Stimulated activated CD4-positive, alpha-beta T cell treated with anti-CD3 and anti-CD28 coated beads, Interleukin-4, amount 100 ng/mL, for 1 hour (primary cell): Measurements from ENCODE around the gene EIF6.
"Not testable (repeated sequence)": the region's sequence is repeated elsewhere in the genome, so short reads cannot be mapped to it uniquely, and the experiment has no call there.

ENCODE experiments used
- DNase-seq: peaks from one replicate; pipeline ENCODE4 v3.0.0-alpha.2; 2020

The EIF6 gene

DNA sequence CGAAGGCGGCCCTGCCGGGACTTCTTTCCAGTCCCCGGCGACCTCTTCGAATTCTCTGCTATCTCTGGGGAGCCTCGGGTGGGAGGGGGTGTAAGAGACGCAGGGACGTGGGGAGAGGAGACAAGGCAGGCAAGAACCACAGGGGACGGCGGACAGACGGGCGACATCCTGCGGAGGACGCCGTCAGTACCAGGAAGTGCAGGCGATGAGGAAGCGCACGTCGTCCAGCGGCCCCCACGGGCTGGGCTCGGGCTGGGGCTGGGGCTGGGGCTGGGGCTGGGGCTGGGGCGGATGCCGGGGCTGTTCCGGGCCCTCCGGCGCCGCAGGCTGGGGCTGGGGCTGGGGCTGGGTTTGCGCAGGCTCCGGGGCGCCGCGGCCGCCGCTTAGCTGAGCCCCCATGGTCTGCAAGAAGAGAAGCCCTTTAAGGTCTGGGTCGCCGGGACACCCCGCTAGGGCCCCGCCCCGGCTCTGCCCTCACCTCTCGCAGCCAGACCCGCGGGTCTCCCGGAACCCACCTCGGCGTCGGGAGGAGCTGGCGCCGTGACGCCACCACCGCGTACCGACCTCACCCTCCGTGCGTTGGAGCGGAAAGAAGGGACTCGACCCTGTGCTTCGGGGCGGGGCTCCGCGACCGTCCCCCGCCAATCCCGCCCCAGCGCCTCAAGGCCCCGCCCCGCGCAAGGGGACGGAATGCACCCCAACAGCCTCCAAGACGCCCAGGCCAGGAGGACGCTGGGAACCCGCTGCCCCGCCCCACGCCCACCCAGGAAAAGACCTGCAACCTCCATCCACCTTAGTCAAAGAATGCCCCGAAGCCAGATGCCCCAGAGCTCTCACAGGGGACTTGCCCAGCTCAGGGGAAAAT, 6.8 kb downstream of the EIF6 start, which contains the start of gene MMP24OS:
Gene MMP24OS, minus strand, starts transcription at position 592 of the 865 bp plus-strand sequence. Its CDS starts 193 bp downstream, at position 399.
- DNase-seq, result peak; percentile 88

DNA sequence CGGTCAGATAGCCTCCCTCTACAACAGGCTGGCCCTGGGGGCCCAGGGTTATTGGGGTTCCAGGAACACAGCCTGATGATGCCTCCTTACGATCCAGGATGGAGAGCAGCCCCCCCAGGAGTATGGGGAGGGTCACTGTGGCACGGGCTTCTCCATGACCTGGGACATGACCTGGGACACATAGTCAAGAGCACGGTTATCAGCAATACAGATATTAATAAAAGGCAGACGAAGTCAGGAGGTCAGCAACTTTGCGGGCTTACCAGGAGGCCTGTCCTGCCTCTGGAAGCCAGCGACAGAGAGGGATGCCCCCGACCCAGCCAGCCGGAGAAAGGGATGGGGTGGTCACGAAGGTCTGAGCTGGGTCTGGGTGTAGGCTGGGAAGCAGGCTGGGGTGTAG, 7.4 kb downstream of the EIF6 start:
- no peak for DNase-seq

DNA sequence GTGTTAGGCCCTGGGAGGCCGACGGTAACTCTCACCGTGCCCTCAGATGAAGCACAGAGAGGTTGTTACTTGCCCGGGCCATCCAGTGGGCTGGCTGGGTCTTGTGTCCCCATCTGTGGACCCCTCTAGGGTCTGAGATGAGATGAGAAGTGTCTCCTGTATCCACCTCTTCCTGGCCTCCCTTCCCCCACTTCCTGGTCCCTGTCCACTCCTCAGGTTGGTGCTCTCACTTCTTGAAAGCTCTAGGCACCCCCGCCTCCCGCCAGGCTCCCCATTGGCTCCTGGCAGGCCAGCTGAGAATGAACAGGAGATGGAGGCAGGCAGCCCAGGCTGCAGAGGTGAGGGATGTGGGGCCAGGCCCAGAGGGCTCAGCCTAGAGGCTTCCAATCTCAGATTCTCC, 8.2 kb downstream of the EIF6 start:
- DNase-seq, result no peak

DNA sequence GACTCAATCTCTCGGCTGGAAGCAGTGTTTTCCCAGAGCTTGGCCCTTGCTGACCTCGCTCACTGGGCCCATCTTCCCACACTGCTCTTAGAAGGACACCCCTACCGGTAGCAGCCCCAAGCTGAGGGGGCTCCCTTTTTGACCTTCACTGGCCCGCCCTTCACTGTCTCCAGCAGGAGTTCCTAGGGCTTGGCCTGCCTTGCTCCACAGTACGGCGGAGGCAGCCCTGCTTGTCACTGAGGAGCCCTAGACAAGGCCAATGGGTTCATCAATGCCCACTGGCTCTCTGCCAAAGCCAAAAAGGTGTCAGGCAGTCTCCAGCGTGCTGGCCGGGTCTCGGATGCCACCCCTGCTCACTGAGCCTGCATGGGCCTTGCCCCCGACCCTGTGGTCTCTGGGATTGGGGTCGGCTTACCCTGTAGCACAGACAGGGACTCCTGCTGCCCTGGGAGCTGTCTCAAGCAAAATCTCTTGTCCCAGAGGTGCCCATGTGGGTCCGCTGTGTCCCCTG, 8.8 kb downstream of the EIF6 start:
- DNase-seq, result no peak

DNA sequence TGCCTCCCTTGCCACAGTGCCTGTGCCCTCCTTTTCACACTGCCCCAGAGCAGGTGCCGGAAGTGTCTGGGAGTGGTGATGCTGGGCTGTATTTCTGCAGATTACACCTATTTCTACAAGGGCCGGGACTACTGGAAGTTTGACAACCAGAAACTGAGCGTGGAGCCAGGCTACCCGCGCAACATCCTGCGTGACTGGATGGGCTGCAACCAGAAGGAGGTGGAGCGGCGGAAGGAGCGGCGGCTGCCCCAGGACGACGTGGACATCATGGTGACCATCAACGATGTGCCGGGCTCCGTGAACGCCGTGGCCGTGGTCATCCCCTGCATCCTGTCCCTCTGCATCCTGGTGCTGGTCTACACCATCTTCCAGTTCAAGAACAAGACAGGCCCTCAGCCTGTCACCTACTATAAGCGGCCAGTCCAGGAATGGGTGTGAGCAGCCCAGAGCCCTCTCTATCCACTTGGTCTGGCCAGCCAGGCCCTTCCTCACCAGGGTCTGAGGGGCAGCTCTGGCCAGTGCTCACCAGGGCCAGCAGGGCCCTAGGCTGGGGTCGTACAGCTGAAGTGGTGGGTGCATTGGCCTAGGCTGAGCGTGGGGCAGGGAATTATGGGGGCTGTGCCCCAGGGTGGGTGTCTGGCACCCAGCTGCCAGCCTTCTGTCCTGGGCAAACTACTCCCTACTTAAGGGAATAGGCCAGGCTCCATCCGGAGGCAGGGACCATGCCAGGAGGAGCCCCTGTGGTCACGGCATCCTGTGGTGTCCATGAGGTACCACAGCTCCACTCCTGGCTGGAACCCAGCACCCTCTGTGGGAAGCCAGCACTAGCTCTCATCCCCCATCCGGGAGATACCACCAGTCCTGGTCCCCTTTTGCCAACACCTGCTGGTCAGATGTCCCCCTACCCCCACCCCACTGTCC, 10.1 kb downstream of the EIF6 start:
- no peak for DNase-seq

DNA sequence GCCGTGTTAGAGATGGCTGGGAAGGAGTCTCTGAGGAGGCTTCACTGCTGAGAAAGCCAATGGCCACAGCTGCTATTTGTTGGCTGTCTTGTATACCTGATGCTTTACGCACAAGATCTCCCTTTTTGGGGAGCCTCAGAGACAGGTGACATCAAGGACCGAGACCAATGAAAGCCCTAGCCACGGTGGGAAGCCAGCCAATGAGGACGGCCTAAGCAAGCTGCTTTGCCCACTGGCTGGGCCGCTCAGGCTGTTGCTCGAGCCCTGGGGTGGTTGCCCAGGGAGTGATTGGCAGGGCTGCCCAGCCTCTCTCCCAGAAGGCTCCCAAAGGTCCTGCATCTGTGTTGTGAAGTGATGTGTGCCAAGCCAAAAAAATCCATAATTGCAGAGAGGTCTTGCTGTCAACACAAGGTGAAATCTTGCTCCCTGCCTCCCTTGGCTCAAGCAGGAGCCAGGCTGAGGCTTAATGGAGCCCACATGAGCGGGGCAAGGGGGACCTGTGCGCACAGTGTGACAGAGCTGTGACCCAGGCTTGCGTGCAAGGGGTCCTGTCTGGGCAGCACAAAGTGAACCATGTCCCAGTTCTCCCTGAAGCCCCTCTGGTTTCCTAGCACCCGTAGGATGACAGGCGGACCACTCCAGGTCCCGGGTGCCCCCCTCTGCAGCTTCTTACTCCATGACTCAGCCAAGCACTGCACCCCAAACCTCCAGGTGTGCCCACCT, 11.0 kb downstream of the EIF6 start:
- no peak for DNase-seq

DNA sequence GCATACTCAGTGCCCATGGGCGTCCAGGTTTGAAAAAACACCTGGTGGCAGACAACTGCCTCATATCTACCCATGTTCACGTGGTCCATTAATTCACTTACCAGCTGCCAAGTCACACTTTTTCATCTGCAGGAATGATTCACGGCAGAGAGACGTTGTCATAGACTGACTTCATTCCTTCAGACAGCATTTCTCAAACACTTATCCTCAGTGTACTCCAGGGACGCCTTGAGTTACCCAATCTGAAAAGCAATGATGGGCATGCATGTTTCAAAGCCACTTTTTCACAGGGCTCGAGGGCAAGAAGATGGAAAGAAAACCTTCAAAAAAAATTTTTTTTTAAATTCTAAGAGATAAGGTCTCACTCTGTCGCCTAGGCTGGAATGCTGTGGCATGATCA, 12.7 kb downstream of the EIF6 start:
- no peak for DNase-seq

DNA sequence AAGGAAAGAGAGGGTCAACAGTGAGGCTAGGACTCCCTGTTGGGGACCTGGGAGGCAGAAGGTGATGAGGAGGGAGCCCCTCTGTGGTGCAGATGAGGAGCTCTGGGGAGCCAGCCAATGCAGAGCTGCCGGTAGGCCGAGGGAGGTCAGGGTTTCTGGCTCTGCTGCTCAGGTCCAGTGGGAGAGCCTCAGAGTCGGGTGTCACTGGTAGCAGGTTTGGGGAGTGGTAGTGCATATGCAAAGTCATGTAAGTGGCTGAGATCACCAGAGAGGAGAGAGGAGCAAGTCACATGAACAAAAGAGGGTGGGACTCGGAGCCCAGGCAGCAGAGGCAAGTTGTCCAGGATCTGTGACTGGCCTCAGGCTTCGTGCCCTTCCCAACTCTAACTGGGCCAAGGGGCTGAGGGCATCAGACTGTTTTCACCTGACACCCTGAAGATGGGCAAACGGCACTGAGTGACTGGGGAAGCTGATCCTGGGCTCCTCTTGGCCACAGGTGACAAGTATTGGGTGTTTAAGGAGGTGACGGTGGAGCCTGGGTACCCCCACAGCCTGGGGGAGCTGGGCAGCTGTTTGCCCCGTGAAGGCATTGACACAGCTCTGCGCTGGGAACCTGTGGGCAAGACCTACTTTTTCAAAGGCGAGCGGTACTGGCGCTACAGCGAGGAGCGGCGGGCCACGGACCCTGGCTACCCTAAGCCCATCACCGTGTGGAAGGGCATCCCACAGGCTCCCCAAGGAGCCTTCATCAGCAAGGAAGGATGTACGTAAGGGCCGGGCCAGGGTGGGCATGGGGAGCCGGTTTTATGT, 13.3 kb downstream of the EIF6 start:
- no peak for DNase-seq

DNA sequence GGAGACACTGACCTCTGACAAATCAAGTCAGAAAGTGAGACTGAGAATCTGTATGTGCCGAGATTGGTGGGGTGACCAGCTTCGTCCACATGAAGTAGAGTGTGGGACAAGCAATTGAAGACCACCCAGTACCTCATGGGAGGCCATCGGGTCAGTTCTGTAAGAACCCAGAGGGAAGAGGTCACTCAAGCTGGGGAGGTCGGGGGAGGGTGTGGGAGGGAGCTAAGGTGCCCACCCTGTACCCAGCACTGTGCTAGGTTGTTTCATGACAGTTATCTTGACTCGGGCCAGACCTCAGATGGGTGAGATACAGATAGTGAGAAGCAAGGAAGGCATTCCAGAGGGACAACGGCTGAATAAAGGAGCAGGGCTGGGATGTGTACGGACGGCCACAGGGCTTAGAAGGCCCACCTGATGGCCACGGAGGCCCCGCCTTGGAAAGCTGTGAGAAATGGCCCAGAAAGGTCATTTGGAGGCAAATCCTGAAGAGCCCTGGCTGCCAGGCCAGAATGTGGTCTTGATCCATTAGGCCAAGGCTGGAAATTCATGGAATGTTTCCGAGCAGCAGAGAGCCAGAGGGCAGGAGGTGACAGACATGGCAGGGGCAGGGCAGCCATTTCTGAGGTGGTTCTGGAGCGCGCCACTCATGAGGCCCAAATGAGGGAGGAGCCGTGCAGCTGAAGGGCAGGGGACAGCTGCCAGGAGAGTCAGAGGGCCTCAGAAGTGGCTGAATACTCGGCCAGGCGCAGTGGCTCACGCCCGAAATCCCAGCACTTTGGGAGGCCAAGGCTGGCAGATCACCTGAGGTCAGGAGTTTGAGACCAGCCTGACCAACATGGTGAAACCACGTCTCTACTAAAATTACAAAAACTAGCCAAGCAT, 14.3 kb downstream of the EIF6 start:
- no peak for DNase-seq

DNA sequence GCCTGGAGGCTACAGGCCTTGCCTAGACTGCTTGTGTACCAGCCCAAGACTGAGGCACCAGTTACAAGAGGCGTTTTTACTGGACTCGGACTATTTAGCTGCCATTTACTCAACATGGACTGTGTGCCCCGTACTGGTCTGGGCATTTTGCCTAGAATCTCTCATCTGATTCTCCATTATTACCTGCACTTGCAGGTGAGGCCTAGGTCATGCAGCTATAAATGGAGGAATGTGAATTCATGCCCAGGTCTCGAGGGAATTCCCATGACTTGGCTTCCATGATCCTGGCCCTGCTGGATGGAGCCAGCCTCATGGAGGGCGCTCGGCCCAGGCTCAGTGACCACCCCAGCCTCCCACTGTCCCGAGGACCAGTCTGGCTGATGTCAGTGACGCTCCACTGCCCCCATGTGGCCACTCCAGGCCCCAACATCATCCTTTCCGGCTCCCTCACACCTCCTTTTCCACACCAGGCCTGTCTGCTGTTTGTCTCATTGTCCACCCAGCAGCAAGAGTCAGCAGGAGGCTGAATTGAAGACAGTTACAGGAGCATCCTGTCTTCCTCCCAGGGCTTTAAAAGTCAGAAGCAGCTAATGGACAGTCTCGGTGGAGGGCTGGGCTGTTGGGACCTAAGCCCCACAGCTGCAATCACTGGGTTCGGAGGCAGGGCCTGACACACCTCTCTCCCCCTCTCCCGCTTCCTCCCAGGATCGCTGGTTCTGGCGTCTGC, 15.4 kb downstream of the EIF6 start:
- peak; percentile 45 for DNase-seq

DNA sequence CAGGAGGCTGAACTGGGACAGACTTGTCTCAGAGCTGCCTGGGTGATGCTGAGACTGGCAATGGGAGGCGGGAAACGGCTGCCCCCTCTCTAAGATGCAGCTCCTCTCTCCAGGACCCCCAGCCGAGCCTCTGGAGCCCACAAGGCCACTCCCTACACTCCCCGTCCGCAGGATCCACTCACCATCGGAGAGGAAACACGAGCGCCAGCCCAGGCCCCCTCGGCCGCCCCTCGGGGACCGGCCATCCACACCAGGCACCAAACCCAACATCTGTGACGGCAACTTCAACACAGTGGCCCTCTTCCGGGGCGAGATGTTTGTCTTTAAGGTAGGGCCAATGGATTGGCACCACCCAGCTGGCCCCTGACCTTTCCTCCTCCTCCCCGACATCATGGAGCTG, 17.5 kb downstream of the EIF6 start:
- no peak for DNase-seq

DNA sequence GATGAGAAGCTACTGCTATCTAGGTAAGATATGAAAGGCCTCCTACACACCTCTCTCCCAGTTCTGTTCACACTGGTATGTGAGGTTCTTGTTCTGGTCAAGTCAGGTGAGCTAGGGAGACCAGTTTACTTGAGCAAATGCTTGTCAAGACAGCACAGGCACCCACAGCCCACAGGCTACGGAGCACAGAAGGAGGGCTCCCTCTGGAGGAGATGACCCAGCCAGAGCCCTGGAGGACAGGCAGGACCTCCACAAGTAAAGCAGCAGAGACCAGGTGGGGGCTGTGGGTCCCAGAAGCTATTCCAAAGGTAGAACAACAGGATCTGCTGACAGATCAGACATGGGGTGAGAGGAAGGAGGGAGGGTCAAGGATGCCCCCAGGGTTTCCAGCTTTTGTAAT, 19.8 kb downstream of the EIF6 start:
- DNase-seq, result no peak

DNA sequence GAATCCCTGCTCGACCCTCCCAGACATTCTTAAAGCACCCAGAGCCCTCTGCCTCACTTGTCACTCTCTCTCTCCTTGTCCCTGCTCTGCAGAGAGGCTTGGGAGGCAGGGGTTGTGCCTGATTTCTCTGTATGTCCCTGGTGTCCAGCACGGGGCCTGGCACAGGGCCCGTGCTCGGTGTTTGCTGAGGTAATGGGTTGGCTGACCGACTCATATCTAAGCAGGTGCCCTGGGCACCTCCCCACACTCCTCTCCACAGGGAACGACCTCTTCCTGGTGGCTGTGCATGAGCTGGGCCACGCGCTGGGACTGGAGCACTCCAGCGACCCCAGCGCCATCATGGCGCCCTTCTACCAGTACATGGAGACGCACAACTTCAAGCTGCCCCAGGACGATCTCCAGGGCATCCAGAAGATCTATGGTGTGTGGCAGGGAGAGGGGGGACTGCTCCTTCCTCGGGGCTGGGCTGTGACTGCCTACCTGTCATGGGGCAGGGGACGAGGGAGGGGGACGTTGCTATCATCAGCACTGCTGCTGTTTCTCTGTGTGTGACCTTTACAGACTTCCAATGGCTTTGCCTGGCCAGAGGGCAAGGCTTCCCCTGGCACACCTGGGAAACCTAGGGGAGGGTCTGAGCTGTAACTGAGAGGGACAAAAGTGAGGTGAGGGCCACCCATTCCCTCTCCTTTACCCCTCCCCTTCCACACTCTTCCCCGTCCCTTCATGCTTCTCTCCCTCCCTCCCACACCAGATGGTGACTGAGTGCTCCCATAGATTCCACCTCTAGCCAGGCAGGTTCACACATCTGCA, 20.8 kb downstream of the EIF6 start:
- DNase-seq, result no peak

DNA sequence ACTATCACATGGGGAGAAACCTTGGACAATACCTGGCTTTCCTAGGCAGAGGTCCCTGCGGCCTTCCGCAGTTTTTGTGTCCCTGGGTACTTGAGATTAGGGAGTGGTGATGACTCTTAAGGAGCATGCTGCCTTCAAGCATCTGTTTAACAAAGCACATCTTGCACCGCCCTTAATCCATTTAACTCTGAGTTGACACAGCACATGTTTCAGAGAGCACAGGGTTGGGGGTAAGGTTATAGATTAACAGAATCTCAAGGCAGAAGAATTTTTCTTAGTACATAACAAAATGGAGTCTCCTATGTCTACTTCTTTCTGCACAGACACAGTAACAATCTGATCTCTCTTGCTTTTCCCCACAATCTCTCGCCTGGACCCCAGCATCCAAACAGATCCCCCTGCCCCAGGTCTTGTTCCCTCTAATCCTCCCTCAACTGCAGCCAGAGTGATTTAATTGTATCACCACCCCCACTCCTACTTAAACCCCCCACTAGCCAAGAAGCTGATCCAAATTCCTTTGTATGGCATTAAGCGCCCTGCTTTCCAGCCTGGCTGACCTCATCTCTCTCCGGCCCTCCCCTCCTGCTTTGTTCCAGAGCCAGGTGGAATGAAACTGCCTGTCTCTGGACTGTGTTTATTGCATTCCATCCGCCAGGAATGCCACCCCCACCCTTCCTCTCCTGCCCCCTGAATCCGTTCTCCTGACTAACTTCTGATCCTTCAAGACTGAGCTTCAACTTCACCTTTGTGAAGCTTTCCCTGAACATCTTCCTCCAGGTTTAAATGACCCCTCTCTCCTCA, 21.6 kb downstream of the EIF6 start:
- DNase-seq, result not testable (repeated sequence)

DNA sequence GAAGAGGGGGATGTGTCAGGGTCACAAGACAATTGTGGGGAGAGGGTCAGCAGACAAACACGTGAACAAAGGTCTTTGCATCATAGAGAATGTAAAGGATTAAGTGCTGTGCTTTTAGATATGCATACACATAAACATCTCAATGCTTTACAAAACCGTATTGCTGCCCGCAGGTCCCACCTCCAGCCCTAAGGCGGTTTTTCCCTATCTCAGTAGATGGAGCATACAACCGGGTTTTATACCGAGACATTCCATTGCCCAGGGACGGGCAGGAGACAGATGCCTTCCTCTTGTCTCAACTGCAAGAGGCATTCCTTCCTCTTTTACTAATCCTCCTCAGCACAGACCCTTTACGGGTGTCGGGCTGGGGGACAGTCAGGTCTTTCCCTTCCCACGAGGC, 22.3 kb downstream of the EIF6 start:
- DNase-seq, result not testable (repeated sequence)

DNA sequence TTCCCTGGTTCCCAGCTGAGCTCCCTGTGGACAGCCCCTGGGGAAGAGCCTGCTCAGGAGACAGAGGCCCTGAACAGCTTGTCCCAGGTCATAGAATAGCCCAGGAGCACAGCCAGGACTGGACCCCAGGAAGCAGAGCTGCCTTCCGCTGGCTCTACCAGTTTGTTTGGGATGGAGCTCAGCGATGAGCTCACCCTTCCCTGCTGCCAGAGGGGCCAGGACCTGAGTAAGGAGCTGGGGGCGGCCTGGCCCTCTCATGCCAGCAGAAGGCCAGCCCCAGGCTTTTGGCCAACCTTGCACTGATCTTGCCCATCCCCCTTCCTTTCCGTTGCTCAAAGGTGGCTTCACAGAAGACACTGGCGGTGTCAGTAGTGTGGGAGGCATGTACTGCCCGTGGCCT, 24.1 kb downstream of the EIF6 start:
- DNase-seq, result no peak

DNA sequence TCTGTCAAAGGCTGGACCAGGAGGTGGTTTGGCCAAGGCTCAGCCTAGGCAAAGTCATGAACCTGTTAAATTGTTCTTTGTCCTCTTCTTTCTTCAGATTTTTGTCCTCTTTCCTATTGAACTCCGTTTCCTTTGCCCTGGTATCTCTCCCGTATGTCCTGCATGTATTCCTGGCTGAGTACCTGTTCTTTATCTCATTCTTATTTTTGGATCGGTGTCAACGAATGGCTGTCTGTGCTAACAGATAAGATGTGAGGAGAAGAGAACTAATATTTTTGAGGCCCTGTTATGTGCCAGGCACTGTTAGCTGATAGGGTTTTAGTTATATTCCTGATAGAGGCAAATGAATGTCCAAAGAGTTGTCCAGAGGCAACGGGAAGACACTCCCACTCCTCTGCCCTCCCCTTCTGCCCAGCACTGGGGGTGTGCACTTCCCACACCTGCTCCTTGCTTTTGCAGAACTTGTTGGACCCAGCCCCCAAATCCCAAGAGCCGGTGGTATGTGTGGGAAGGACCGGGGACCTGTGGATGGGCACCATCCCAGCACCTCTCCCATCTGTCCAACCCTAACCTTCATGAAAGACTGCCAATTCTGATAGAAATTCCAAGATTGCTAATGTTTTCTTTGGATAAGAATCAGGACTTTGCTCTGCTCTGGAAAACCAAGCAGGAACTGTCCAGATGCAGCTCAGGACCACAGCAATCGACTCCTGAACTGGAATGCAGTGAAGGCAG, 27.2 kb downstream of the EIF6 start:
- no peak for DNase-seq
